ENCODE data around the gene CARM1. TPM values are rescaled to one million over a fixed set of nuclear protein-coding genes. Genes with fewer than 3 reads are reported as not detected.
A peak's percentile ranks its signal among the peaks of the same experiment; 100 is the strongest.

Gene CARM1
- polyA plus RNA-seq, 1 donor from 2014 or later: 22.3 TPM

- no peaks in the 10 kb centered on the region for H3F3A ChIP-seq (ENCODE audit: insufficient read depth, low read length, poor library complexity, severe bottlenecking)
- no peaks in the 10 kb centered on the region for H3K9me3 ChIP-seq (ENCODE audit: low read length)
- H3K79me2 ChIP-seq (replicated peaks; ENCODE audit: insufficient read depth, low read length): peaks cover 74% of the 10 kb centered on the region
- H2AFZ ChIP-seq (ENCODE audit: low read depth, low read length): no peak overlapping the region
- H3K36me3 ChIP-seq (ENCODE audit: insufficient read depth, low read length): no peaks in the 10 kb centered on the region
- no peak overlapping the region for H3K27ac ChIP-seq (ENCODE audit: low read length)
- H3K4me2 ChIP-seq (ENCODE audit: low read length): no peak overlapping the region
- peaks cover 34% of the 10 kb centered on the region for H4K20me1 ChIP-seq (ENCODE audit: insufficient read depth)
- TF ChIP-seq POLR2AphosphoS5 (IDR thresholded peaks at IDR 0.05) (no peak), EZH2 (IDR thresholded peaks at IDR 0.05; ENCODE audit: borderline replicate concordance, insufficient read depth, low read length, poor library complexity, severe bottlenecking) (no peak), MXI1 (conservative IDR thresholded peaks at IDR 0.05; ENCODE audit: poor library complexity, severe bottlenecking) (no peak), REST (IDR thresholded peaks at IDR 0.05; ENCODE audit: borderline replicate concordance) (no peak), RAD21 (conservative IDR thresholded peaks at IDR 0.05) (no peak), SMC3 (conservative IDR thresholded peaks at IDR 0.05; ENCODE audit: poor library complexity) (no peak), EP300 (conservative IDR thresholded peaks at IDR 0.05; ENCODE audit: poor library complexity, severe bottlenecking) (no peak), TAF1 (IDR thresholded peaks at IDR 0.05; ENCODE audit: low read depth) (no peak)
- TF ChIP-seq, protein P1, sequence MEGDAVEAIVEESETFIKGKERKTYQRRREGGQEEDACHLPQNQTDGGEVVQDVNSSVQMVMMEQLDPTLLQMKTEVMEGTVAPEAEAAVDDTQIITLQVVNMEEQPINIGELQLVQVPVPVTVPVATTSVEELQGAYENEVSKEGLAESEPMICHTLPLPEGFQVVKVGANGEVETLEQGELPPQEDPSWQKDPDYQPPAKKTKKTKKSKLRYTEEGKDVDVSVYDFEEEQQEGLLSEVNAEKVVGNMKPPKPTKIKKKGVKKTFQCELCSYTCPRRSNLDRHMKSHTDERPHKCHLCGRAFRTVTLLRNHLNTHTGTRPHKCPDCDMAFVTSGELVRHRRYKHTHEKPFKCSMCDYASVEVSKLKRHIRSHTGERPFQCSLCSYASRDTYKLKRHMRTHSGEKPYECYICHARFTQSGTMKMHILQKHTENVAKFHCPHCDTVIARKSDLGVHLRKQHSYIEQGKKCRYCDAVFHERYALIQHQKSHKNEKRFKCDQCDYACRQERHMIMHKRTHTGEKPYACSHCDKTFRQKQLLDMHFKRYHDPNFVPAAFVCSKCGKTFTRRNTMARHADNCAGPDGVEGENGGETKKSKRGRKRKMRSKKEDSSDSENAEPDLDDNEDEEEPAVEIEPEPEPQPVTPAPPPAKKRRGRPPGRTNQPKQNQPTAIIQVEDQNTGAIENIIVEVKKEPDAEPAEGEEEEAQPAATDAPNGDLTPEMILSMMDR (IDR thresholded peaks at IDR 0.05; ENCODE audit: poor library complexity, severe bottlenecking): no peak
- no peaks in the 10 kb centered on the region for H3K9me2 ChIP-seq (ENCODE audit: insufficient read depth, low read length)
- H3K9ac ChIP-seq (ENCODE audit: low read length): no peak overlapping the region
- no peaks in the 10 kb centered on the region for H3K27me3 ChIP-seq (ENCODE audit: insufficient read depth, low read depth, low read length)
- peak overlapping the region; percentile 22 for H3K4me3 ChIP-seq (ENCODE audit: low read length)
Measured at GRCh38 chr19:10964903-10965302, 93.5 kb downstream of the CARM1 start.

GRCh38 chr19:10965398-10965797 lies 94.0 kb downstream of the CARM1 start:
- Histone ChIP-seq H3K4me3 (ENCODE audit: low read length) (peak overlapping the region; percentile 22), H2AFZ (ENCODE audit: low read depth, low read length) (no peak overlapping the region), H3K27ac (ENCODE audit: low read length) (no peak overlapping the region), H4K20me1 (ENCODE audit: insufficient read depth) (peaks cover 38% of the 10 kb centered on the region), H3K9me3 (ENCODE audit: low read length) (no peaks in the 10 kb centered on the region), H3K4me2 (ENCODE audit: low read length) (no peak overlapping the region), H3K9me2 (ENCODE audit: insufficient read depth, low read length) (no peaks in the 10 kb centered on the region), H3K9ac (ENCODE audit: low read length) (no peak overlapping the region), H3F3A (ENCODE audit: insufficient read depth, low read length, poor library complexity, severe bottlenecking) (no peaks in the 10 kb centered on the region), H3K79me2 (replicated peaks; ENCODE audit: insufficient read depth, low read length) (peaks cover 79% of the 10 kb centered on the region), H3K27me3 (ENCODE audit: insufficient read depth, low read depth, low read length) (no peaks in the 10 kb centered on the region), H3K36me3 (ENCODE audit: insufficient read depth, low read length) (no peaks in the 10 kb centered on the region)
- TF ChIP-seq TAF1 (IDR thresholded peaks at IDR 0.05; ENCODE audit: low read depth): no peak

- H3K9ac ChIP-seq (ENCODE audit: low read length): no peak overlapping the region
- no peak overlapping the region for H3K4me3 ChIP-seq (ENCODE audit: low read length)
- no peak overlapping the region for H3K27ac ChIP-seq (ENCODE audit: low read length)
- H3K79me2 ChIP-seq (replicated peaks; ENCODE audit: insufficient read depth, low read length): peaks cover 85% of the 10 kb centered on the region
- TF ChIP-seq TAF1 (IDR thresholded peaks at IDR 0.05; ENCODE audit: low read depth) (no peak), POLR2AphosphoS5 (IDR thresholded peaks at IDR 0.05) (no peak), SMC3 (conservative IDR thresholded peaks at IDR 0.05; ENCODE audit: poor library complexity) (no peak), EP300 (conservative IDR thresholded peaks at IDR 0.05; ENCODE audit: poor library complexity, severe bottlenecking) (no peak), RAD21 (conservative IDR thresholded peaks at IDR 0.05) (no peak)
- H3K9me2 ChIP-seq (ENCODE audit: insufficient read depth, low read length): no peaks in the 10 kb centered on the region
- no peaks in the 10 kb centered on the region for H3K27me3 ChIP-seq (ENCODE audit: insufficient read depth, low read depth, low read length)
- no peak overlapping the region for H2AFZ ChIP-seq (ENCODE audit: low read depth, low read length)
- H3K4me2 ChIP-seq (ENCODE audit: low read length): no peak overlapping the region
- H3K36me3 ChIP-seq (ENCODE audit: insufficient read depth, low read length): no peaks in the 10 kb centered on the region
- no peaks in the 10 kb centered on the region for H3F3A ChIP-seq (ENCODE audit: insufficient read depth, low read length, poor library complexity, severe bottlenecking)
- H3K9me3 ChIP-seq (ENCODE audit: low read length): no peaks in the 10 kb centered on the region
- H4K20me1 ChIP-seq (ENCODE audit: insufficient read depth): peaks cover 43% of the 10 kb centered on the region
Measured at GRCh38 chr19:10966809-10967208, 95.5 kb downstream of the CARM1 start.

All from neural cell (in vitro differentiated cells).